Measurements from ENCODE around the gene NEUROD1. TPM values are rescaled to one million over a fixed set of nuclear protein-coding genes. Genes with fewer than 3 reads are reported as not detected.

NEUROD1 gene
- total RNA-seq, 1 experiment from 2014 or later, result not detected

DNA sequence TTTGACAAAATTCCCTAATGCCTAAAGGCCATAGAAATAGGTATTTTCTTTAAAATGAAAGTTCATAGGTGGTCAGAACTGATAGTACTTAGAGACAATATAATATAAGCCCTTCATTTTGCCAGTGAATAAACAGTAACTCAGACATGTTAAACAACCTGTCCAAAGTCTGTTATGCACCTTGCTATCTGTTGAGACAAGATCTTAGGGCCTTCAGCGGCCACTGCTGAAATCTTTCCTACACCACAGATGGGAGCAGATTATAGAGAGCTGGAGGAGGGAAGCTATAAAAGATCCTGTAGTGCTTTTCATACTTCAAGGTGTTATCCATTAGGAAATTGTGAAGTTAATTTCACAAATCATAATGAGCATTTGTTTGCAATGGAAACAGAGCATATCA, 37.2 kb downstream of the NEUROD1 start:
- DNase-seq (ENCODE audit: low spot score), result no peak

DNA sequence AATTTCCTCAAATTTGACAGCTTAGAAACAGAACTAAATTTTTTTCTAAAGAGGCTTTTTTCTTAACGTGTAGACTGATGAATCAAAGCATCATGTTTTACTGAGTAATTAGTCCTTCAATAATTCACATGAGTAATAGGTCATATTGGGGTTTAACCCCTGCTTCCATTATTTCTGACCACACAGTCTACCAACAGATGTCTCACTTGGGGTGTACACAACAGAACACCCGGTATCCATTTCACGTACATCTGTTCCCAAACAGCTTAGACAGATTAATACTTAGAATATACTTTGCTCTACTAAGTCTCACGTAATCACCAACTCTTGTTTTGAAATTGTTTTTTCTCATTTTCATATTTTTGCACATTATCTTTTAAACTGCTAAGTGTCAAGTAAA, 38.2 kb downstream of the NEUROD1 start:
- no peak for DNase-seq (ENCODE audit: low spot score)

DNA sequence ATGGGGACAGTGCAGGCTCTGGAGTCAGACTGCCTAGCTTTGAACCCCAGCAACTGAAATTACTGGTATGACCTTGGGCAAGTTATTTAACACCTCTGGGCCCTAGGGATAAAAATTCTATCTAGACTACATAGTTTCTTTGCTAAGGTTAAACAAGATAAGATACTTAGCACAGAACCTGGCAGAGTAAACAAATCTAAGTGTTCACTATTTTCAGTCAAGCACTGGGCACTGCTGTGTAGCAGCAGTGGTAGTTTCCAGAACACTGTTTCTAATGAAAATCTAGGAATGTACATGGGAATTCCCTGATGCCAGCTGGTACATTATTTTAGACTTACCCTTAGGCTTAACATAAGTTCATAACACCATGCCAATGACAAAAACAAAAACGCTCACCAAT, 40.6 kb downstream of the NEUROD1 start:
- no peak for DNase-seq (ENCODE audit: low spot score)

DNA sequence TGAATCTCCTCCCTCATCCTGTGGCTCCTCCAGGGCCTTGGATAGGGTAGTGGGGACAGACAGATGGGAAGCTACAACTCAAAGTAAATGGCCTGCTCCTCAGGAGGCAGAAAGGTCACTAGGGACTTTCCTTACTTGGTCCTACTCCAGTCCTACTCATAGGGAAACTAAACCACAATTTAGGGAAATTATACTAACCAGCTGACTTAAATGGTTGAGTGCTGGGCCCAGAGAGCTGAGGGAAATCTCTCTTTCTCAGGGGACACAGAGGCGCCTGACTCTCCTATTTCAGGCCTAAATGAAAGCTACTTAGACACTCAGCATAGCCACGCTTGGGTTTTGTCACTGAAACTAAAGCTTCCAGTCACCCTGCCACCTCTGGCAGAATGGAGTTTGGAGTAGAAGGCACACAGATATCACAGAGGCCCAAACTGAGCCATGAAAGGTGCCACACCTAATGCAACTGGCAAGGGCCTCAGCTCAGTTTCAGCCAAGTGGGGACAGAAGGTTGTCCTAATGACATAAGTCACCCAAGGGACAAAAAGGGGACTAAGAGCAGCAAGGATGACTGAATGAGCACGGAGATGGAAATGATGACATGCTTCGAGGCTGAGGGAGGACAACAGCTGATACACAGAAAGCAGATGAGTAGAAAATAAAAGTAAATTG, 47.5 kb downstream of the NEUROD1 start:
- DNase-seq (ENCODE audit: low spot score), result no peak

DNA sequence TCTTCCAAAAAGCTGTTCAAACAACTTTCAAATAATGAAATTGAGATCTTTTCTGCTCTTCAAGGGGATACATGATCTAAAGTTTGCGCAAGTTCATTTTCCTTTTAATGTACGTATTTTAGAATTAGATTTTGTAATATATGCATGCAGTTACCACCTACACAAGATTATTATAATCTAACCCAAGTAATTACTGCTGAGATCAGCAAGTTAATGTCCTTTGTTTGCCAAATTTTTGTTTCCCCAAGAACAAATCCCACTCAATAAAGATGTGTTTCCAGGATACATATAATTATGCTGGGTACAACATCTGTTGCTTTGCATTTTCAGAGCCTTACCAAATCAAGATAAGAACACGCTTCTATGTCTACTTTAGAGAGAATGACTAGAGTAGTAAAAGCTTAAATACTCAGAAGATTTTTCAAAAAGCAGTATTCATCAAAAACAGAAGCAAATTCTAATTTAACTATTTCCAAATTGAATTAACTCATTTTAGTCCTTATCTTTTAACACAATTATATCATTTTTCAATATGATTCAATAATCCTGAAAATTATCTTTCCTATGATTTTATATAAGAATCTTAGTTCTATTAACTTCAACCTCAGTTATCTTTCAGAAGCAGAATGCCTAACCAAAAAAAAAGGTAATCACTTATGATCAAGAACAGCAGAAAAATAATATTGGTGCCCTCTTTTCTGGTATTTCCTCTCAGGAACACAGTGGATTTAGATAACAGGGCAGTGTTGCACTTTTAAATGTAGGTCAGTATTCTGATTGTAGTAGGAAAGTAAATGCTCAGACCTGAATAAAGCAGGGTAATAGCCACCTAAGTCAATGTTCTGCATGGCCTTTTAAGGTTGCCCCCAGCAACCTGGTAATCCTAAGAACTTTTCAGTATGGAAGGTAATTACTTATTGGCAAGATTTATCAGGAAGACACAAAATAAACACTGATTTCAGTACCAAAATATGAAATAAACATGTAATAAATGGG, 51.4 kb downstream of the NEUROD1 start:
- no peak for DNase-seq (ENCODE audit: low spot score)

DNA sequence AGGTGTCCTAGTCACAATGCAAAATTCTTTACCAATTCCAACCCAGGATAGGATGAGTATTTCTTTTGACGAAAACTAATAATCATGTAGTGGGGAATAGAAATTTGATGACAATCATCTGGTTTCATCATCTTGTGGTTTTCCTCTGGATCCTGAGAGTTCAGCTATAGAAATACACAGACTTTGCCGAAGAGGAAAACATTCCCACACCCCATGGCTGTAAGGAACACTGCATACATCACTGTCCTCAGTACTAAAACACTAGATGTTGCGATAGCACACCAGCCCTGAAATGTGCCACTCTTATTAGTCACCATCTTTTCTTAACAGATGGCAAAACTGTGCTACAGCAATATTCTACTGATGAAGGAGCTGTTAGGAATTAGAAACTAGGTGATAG, 52.8 kb downstream of the NEUROD1 start:
- no peak for DNase-seq (ENCODE audit: low spot score)

DNA sequence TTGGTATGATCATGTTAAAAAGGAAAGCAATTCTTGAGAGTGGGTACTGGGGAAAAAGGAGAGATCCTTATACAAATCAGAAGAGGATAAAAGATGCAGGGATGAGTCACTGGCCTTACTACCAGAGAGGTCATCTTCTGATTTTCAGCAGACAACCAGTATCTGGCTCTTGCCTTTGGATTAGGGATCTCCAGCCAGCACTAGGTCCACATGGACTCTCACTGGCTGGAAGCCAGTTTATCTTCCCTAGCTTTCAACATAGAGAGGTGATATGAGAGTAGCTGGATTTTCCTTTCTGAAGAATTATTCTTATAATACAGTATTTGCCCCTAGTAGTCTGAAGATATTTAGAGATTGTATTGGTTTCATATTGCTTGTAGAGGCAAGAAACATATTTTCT, 53.6 kb downstream of the NEUROD1 start:
- no peak for DNase-seq (ENCODE audit: low spot score)

Other genes starting within 250 kb of the NEUROD1 start
- not detected in 2 replicates for gene ITGA4, start 223.1 kb downstream of the NEUROD1 start, total RNA-seq (2014; rRNA removed; shearing (Covaris generic))
- gene CERKL, start 23.4 kb downstream of the NEUROD1 start, total RNA-seq (2014; rRNA removed; shearing (Covaris generic)), result 0.20 and 0.83 TPM in 2 replicates
- gene ITPRID2, start 211.2 kb upstream of the NEUROD1 start, total RNA-seq (2014; rRNA removed; shearing (Covaris generic)), result 89.8 and 109 TPM in 2 replicates

Measured in HT-29 (cell line).